Endometrial microvascular endothelial cells (primary cell): ENCODE measurements around the gene GRAP2. TPM values are rescaled to one million over a fixed set of nuclear protein-coding genes. Genes with fewer than 3 reads are reported as not detected.

ENCODE experiments used
- in situ Hi-C: cut with HindIII; loops from 2 replicates; pipeline ENCODE4 v1.10.0; 2017; ENCODE audit warnings: low sequenced_read_pairs, low pct_unique_long_range_greater_than_20kb; ENCODE audit errors: inconsistent ontology term
- total RNA-seq: library from RNA; depleted of rRNA; stranded (reverse); fragments of >200 nt; gene quantifications from one replicate; pipeline ENCODE4 v1.2.3, GENCODE V29; 2015; ENCODE audit errors: inconsistent ontology term

GRAP2 gene
- total RNA-seq, 1 donor from 2014 or later = 1.2 TPM

GRCh38 chr22:40021401-40022000, 120.6 kb downstream of the GRAP2 start:
- in situ Hi-C loops = loop anchor here (25.0 kb wide), 1 partner anchor 459 kb away; the partner anchor contains the start of gene CACNA1I

- in situ Hi-C loops = loop anchor here (25.0 kb wide), 1 partner anchor 460 kb away; the partner anchor contains the start of gene CACNA1I
Measured at GRCh38 chr22:40022536-40023240, 121.8 kb downstream of the GRAP2 start.

Other genes starting within 250 kb of the GRAP2 start
- gene ENTHD1, start 7.3 kb upstream of the GRAP2 start, total RNA-seq = not detected
- gene TMA7B, start 59.3 kb downstream of the GRAP2 start, total RNA-seq = not detected
- not detected for gene FAM83F, start 93.9 kb downstream of the GRAP2 start, total RNA-seq